SK-N-SH (cell line): Measurements from ENCODE around the gene LPAR1. TPM values are rescaled to one million over a fixed set of nuclear protein-coding genes. Genes with fewer than 3 reads are reported as not detected.

Experiments
- CTCF ChIA-PET: fragments of 300-600, 350-600 bp; formaldehyde crosslinking; extraction: SDS; loops from one replicate; lab custom pipeline; 2021; lab: Yijun Ruan, JAX
- POLR2A ChIA-PET: fragments of 350-600 bp; sonication (Branson Sonifier 250); formaldehyde crosslinking; extraction: SDS; loops from one replicate; lab custom pipeline; 2020; ENCODE audit warnings: antibody characterized with exemption, inconsistent platforms; lab: Yijun Ruan, JAX
- DNase-seq: peaks from one replicate; pipeline ENCODE4 v3.0.0; 2012
- H2AFZ ChIP-seq: fragments of 200-600 bp; sonication (generic); 2 replicates; pipeline ENCODE4 v1.8.1; 2016; ENCODE audit warnings: antibody characterized with exemption, mild to moderate bottlenecking, low read depth
- H3F3A ChIP-seq: fragments of 200-600 bp; sonication (generic); replicated peaks from 2 replicates; pipeline ENCODE3; 2016; ENCODE audit warnings: antibody characterized with exemption, mild to moderate bottlenecking; ENCODE audit not compliant: insufficient read depth
- H3K27ac ChIP-seq, 2 experiments: fragments of 200-500 bp in 1 of 2; fragments of 200-600 bp in 1 of 2; sonication (Bioruptor generic) in 1 of 2; sonication (generic), shearing (Covaris generic) in 1 of 2; 2 replicates each; pipeline versions ENCODE4 v1.5.1 to v1.6.1; 2014 to 2016; ENCODE audit warnings: low read depth in 2 of 2, inconsistent platforms in 1 of 2, low read length in 1 of 2, mild to moderate bottlenecking in 1 of 2, mixed read lengths in 1 of 2
- H3K27me3 ChIP-seq: fragments of 200-600 bp; sonication (generic), shearing (Covaris generic); 2 replicates; pipeline ENCODE4 v1.6.1; 2016; ENCODE audit warnings: mixed run types; ENCODE audit not compliant: insufficient read depth
- H3K36me3 ChIP-seq, 2 experiments: fragments of 200-500 bp in 1 of 2; fragments of 200-600 bp in 1 of 2; sonication (Bioruptor generic) in 1 of 2; sonication (generic) in 1 of 2; replicated peaks in 1 of 2; 2 replicates each; pipeline versions ENCODE3 to v1.5.1; 2014 to 2016; ENCODE audit warnings: low read length in 1 of 2, mild to moderate bottlenecking in 1 of 2; ENCODE audit not compliant: insufficient read depth in 2 of 2, control insufficient read depth in 1 of 2
- H3K4me1 ChIP-seq, 2 experiments: fragments of 200-500 bp in 1 of 2; fragments of 200-600 bp in 1 of 2; sonication (Bioruptor generic) in 1 of 2; sonication (generic), shearing (Covaris generic) in 1 of 2; 2 replicates each; pipeline versions ENCODE4 v1.5.1 to v1.6.1; 2014 to 2016; ENCODE audit warnings: low read depth in 1 of 2, low read length in 1 of 2, mixed run types in 1 of 2; ENCODE audit not compliant: insufficient read depth in 2 of 2, control insufficient read depth in 1 of 2
- H3K4me2 ChIP-seq: fragments of 200-600 bp; sonication (generic), shearing (Covaris generic); 2 replicates; pipeline ENCODE4 v1.6.1; 2017; ENCODE audit warnings: mixed run types
- H3K4me3 ChIP-seq, 2 experiments: fragments of 200-500 bp in 1 of 2; fragments of 200-600 bp in 1 of 2; sonication (Bioruptor generic) in 1 of 2; sonication (generic), shearing (Covaris generic) in 1 of 2; 2 replicates each; pipeline versions ENCODE4 v1.5.1 to v1.8.1; 2014 to 2016; ENCODE audit warnings: low read depth in 2 of 2, inconsistent platforms in 1 of 2, low read length in 1 of 2, mild to moderate bottlenecking in 1 of 2, mixed read lengths in 1 of 2, moderate library complexity in 1 of 2
- H3K79me2 ChIP-seq: fragments of 200-600 bp; sonication (generic); 2 replicates; pipeline ENCODE4 v1.8.1; 2017; ENCODE audit warnings: mild to moderate bottlenecking; ENCODE audit not compliant: insufficient read depth
- H3K9ac ChIP-seq: fragments of 200-600 bp; sonication (generic); 2 replicates; pipeline ENCODE4 v1.6.1; 2017; ENCODE audit warnings: mixed run types
- H3K9me2 ChIP-seq: fragments of 200-600 bp; sonication (generic); 2 replicates; pipeline ENCODE4 v1.6.1; 2017; ENCODE audit warnings: mixed run types
- H3K9me3 ChIP-seq: fragments of 200-600 bp; sonication (generic); 2 replicates; pipeline ENCODE4 v1.6.1; 2017; ENCODE audit warnings: mixed run types, mild to moderate bottlenecking, moderate library complexity
- H4K20me1 ChIP-seq: fragments of 200-600 bp; sonication (generic); 2 replicates; pipeline ENCODE4 v1.6.1; 2017; ENCODE audit warnings: mild to moderate bottlenecking, mixed run types; ENCODE audit not compliant: insufficient read depth
- CHD2 ChIP-seq: fragments of 150-350 bp; IDR thresholded peaks from 2 replicates; pipeline ENCODE4 v1.6.1; 2018; ENCODE audit warnings: low read length; ENCODE audit not compliant: partially characterized antibody
- EZH2phosphoT487 ChIP-seq: fragments of 200-600 bp; sonication (generic); IDR thresholded peaks from 2 replicates; pipeline ENCODE4 v1.6.1; 2017; ENCODE audit warnings: low read depth, mixed run types, mild to moderate bottlenecking, antibody characterized with exemption, moderate library complexity, borderline replicate concordance
- FOSL2 ChIP-seq: IDR thresholded peaks from 2 replicates; pipeline ENCODE4 v1.4.0; 2012; ENCODE audit warnings: low read depth, mild to moderate bottlenecking, moderate library complexity, borderline replicate concordance
- FOXM1 ChIP-seq: IDR thresholded peaks from 2 replicates; pipeline ENCODE4 v1.4.0; 2012; ENCODE audit warnings: low read depth, mild to moderate bottlenecking
- GABPA ChIP-seq: IDR thresholded peaks from 2 replicates; pipeline ENCODE4 v1.4.0; 2012; ENCODE audit warnings: low read depth, mild to moderate bottlenecking
- IRF3 ChIP-seq: fragments of 150-350 bp; IDR thresholded peaks from 2 replicates; pipeline ENCODE4 v1.6.1; 2016; ENCODE audit warnings: mild to moderate bottlenecking, low read depth, low read length
- JUND ChIP-seq: IDR thresholded peaks from 2 replicates; pipeline ENCODE4 v1.4.0; 2012
- NRF1 ChIP-seq: IDR thresholded peaks from 2 replicates; pipeline ENCODE4 v1.6.1; 2012; ENCODE audit warnings: low read depth, mild to moderate bottlenecking, low read length
- PBX3 ChIP-seq: IDR thresholded peaks from 2 replicates; pipeline ENCODE4; 2012
- POLR2AphosphoS5 ChIP-seq: IDR thresholded peaks from 2 replicates; pipeline ENCODE4 v1.6.1; 2012; ENCODE audit warnings: low read depth, low read length
- RAD21 ChIP-seq: IDR thresholded peaks from 2 replicates; pipeline ENCODE4 v1.6.1; 2012; ENCODE audit warnings: mild to moderate bottlenecking, low read length
- RCOR1 ChIP-seq: fragments of 150-350 bp; IDR thresholded peaks from 2 replicates; pipeline ENCODE4 v1.6.1; 2017; ENCODE audit warnings: antibody characterized with exemption, low read length
- SIN3A ChIP-seq: IDR thresholded peaks from 2 replicates; pipeline ENCODE4 v1.6.1; 2012; ENCODE audit warnings: low read depth, mild to moderate bottlenecking, low read length, moderate library complexity, borderline replicate concordance
- SMC3 ChIP-seq: IDR thresholded peaks from 2 replicates; pipeline ENCODE4 v1.6.1; 2012; ENCODE audit warnings: low read depth, low read length, improper control_type of control experiment
- TCF12 ChIP-seq: IDR thresholded peaks from 2 replicates; pipeline ENCODE4 v1.4.0; 2012
- TEAD4 ChIP-seq: IDR thresholded peaks from 2 replicates; pipeline ENCODE4 v1.4.0; 2012; ENCODE audit warnings: mild to moderate bottlenecking, borderline replicate concordance; ENCODE audit not compliant: insufficient read depth
- USF2 ChIP-seq: fragments of 150-350 bp; IDR thresholded peaks from 2 replicates; pipeline ENCODE4 v1.6.1; 2017; ENCODE audit warnings: antibody characterized with exemption, low read length, low read depth, borderline replicate concordance
- YY1 ChIP-seq: IDR thresholded peaks from 2 replicates; pipeline ENCODE4 v1.4.0; 2012; ENCODE audit warnings: low read depth, mild to moderate bottlenecking
- WGBS: methylation state at CpG from one replicate; pipeline ENCODE4 v1.1.6; 2017; ENCODE audit warnings: low lambda C conversion rate; 5-methylcytosine and 5-hydroxymethylcytosine counted together
- polyA plus RNA-seq, 3 experiments: library from polyadenylated mRNA; depleted of rRNA; stranded (reverse); fragments of >200 nt; gene quantifications; 2 replicates each; pipeline ENCODE4 v1.2.3, GENCODE V29; 2012
- TF ChIP-seq, protein P1 (sequence below): IDR thresholded peaks from 2 replicates; pipeline ENCODE4 v1.4.0; 2012; ENCODE audit warnings: low read depth
- TF ChIP-seq, protein P2 (sequence below): IDR thresholded peaks from 2 replicates; pipeline ENCODE4 v1.4.0; 2012; ENCODE audit warnings: low read depth, borderline replicate concordance

The LPAR1 gene
- polyA plus RNA-seq, 1 of the 3 experiments (the other 2 are of a cell fraction): 9.4 TPM

DNA sequence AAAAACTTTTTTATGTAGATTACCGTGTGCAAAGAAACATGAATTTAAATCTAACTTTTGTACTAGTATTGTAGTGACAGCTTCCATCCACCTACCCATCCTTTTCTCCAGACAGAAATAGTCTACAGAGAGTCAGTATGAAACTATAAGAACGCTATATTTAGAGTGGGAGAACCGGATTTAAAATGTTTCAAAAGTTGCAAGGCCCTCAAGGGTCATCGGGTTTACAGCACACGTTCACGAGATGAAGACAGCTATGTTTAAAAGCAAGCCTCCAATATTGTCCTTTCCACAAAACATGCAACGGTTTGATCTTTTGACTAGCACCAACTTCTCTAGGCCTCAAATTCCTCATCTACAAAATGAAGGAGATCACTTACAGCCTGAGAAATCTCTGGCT is 139.9 kb downstream of the LPAR1 start:
- Histone ChIP-seq H2AFZ (no peak overlapping the region), H3F3A (no peaks in the 10 kb centered on the region), H3K27me3 (no peaks in the 10 kb centered on the region), H3K27ac (no peak overlapping the region), H3K36me3 (no peaks in the 10 kb centered on the region), H3K9ac (no peak overlapping the region), H3K9me3 (no peaks in the 10 kb centered on the region), H3K4me2 (no peak overlapping the region), H3K4me1 (peaks cover 0 to 9% of the 10 kb centered on the region in 2 experiments; a peak in 2 of 4 replicates), H4K20me1 (no peaks in the 10 kb centered on the region), H3K4me3 (no peak overlapping the region), H3K79me2 (no peaks in the 10 kb centered on the region), H3K9me2 (no peaks in the 10 kb centered on the region)
- ChIA-PET CTCF (no interaction called here), POLR2A (no interaction called here)
- 92% methylated on average over 7 of the region's 7 CpGs for WGBS
- no peak for DNase-seq
- TF ChIP-seq POLR2AphosphoS5: no peak
- TF ChIP-seq FOSL2: no peak
- TF ChIP-seq TCF12: no peak
- TF ChIP-seq TEAD4: no peak
- no peak for TF ChIP-seq USF2
- TF ChIP-seq, protein P1, sequence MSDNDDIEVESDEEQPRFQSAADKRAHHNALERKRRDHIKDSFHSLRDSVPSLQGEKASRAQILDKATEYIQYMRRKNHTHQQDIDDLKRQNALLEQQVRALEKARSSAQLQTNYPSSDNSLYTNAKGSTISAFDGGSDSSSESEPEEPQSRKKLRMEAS: no peak
- no peak for TF ChIP-seq NRF1
- TF ChIP-seq EZH2phosphoT487: no peak
- TF ChIP-seq GABPA: no peak
- no peak for TF ChIP-seq JUND
- TF ChIP-seq, protein P2, sequence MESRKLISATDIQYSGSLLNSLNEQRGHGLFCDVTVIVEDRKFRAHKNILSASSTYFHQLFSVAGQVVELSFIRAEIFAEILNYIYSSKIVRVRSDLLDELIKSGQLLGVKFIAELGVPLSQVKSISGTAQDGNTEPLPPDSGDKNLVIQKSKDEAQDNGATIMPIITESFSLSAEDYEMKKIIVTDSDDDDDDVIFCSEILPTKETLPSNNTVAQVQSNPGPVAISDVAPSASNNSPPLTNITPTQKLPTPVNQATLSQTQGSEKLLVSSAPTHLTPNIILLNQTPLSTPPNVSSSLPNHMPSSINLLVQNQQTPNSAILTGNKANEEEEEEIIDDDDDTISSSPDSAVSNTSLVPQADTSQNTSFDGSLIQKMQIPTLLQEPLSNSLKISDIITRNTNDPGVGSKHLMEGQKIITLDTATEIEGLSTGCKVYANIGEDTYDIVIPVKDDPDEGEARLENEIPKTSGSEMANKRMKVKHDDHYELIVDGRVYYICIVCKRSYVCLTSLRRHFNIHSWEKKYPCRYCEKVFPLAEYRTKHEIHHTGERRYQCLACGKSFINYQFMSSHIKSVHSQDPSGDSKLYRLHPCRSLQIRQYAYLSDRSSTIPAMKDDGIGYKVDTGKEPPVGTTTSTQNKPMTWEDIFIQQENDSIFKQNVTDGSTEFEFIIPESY: no peak
- TF ChIP-seq YY1: no peak
- no peak for TF ChIP-seq SIN3A
- no peak for TF ChIP-seq FOXM1
- TF ChIP-seq SMC3: no peak
- TF ChIP-seq CHD2: no peak
- no peak for TF ChIP-seq RCOR1
- TF ChIP-seq RAD21: no peak
- TF ChIP-seq IRF3: no peak
- TF ChIP-seq PBX3: no peak
